Measurements from ENCODE around the gene CLIC3. TPM values are rescaled to one million over a fixed set of nuclear protein-coding genes. Genes with fewer than 3 reads are reported as not detected.

Gene CLIC3
- total RNA-seq, 2 donors from 2014 or later = 0.43 to 0.65 TPM

GRCh38 chr9:136983167-136983566 lies 13.2 kb downstream of the CLIC3 start:
- DNase-seq = no peak
- no peaks in the 10 kb centered on the region for H3K9me3 Mint-ChIP-seq
- H3K4me1 Mint-ChIP-seq (ENCODE audit: low read depth) = no peaks in the 10 kb centered on the region
- ATAC-seq (replicated peaks in 1 of 2) = no peak
- no peaks in the 10 kb centered on the region for H3K36me3 Mint-ChIP-seq (ENCODE audit: insufficient read depth in 2 of 2)
- no peak overlapping the region for H3K4me3 Mint-ChIP-seq
- H3K27ac Mint-ChIP-seq = no peak overlapping the region
- H3K27me3 Mint-ChIP-seq (ENCODE audit: low read depth) = peaks cover 14% of the 10 kb centered on the region

DNA sequence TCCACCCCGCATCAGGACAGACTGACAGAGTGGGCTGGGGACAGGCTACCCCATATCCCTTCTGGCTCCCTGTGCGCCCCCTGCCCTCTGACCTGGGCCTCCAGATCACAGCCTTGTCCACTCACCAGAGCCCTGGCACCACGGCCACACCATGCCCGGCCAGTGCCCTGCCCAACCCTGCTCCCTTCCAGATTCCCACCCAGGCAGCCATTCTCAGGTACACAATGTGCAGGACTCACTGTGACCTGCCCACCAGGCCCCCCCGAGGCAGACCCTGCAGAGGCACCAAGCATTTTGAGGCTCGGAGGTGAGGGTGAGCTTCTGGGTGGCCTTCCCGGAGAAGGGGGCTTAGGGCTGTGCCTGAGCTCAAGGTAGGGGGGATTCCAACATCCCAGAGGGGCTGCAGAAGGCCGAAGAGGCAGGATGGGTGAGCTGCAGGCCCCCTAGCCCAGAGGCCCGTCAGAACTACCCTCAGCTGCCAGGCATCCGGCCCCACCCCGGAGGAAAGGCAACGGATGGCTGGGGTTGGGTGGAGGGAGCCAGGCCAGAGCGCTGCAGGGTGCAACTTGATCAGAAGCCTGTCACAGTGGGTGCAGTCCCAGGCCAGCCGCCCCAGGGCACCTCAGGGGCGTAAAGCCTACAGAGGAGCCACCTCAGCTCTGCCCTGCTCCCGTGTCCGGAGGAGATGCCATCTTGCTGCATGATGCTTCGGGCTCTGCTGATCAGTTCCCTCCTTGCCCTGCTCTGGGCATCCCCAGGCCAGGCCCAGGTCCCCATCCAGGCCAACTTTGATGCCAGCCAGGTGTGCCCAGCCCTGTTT lies 13.9 kb downstream of the CLIC3 start, which contains the start of gene LCNL1:
Gene LCNL1 (plus strand): TSS at position 762 of the 820 bp plus-strand sequence. CDS start 594 bp downstream, outside the sequence.
- H3K27me3 Mint-ChIP-seq (ENCODE audit: low read depth) = peaks cover 14% of the 10 kb centered on the region
- H3K4me1 Mint-ChIP-seq (ENCODE audit: low read depth) = no peaks in the 10 kb centered on the region
- H3K27ac Mint-ChIP-seq = no peak within 1 kb of the TSS
- no peak for DNase-seq
- ATAC-seq (replicated peaks in 1 of 2) = no peak
- H3K4me3 Mint-ChIP-seq = no peak within 1 kb of the TSS
- no peaks in the 10 kb centered on the region for H3K36me3 Mint-ChIP-seq (ENCODE audit: insufficient read depth in 2 of 2)
- H3K9me3 Mint-ChIP-seq = no peaks in the 10 kb centered on the region

- Mint-ChIP-seq H3K4me1 (ENCODE audit: low read depth) (no peaks in the 10 kb centered on the region), H3K27me3 (ENCODE audit: low read depth) (peaks cover 14% of the 10 kb centered on the region), H3K36me3 (ENCODE audit: insufficient read depth in 2 of 2) (no peaks in the 10 kb centered on the region), H3K9me3 (no peaks in the 10 kb centered on the region), H3K4me3 (no peak overlapping the region), H3K27ac (no peak overlapping the region)
- ATAC-seq (replicated peaks in 1 of 2) (no peak), DNase-seq (no peak)
Observed at GRCh38 chr9:136981588-136982231, 14.7 kb downstream of the CLIC3 start.

DNA sequence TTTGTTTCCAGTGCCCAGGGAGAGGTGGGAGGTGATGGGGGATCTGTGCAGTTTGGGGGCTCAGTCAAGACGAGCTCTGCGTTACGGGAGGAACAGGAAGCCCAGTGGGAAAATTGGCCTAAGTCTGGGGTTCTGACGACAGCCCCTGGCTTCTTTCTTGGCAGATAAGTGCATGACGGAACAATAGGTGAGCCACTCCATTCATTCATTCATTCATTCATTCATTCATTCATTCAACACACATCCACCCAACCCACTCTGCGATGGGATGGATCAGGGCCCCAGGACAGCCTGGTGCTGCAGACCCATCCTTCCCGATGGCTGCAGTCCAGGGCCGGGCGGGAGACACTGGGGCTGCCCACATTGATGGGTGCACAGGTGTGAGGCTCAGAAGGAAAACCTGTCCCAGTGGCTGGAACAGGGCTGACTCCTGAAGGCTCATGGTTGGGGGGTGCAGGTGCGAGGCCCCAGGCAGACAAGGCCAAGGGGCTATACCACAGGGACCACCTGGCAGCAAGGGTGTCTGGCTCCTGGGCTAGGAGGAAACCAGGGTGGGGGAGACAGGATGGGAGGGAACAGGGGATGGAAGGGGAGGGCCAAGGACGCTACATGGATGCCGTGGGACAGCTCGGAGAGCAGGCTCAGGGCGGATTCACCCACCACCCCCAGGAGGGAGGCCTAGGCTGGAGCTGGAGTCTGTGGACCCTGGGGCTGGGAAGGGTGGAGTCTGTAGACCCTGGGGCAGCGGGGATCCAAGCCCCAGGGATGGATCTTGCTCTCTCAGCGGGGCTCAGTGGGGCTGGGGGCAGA lies 15.5 kb downstream of the CLIC3 start:
- Mint-ChIP-seq H3K27ac (no peak overlapping the region), H3K4me3 (no peak overlapping the region), H3K4me1 (ENCODE audit: low read depth) (peaks cover 5% of the 10 kb centered on the region), H3K36me3 (ENCODE audit: insufficient read depth in 2 of 2) (no peaks in the 10 kb centered on the region), H3K27me3 (ENCODE audit: low read depth) (peaks cover 9% of the 10 kb centered on the region), H3K9me3 (no peaks in the 10 kb centered on the region)
- ATAC-seq (replicated peaks in 1 of 2) = no peak
- DNase-seq = no peak

DNA sequence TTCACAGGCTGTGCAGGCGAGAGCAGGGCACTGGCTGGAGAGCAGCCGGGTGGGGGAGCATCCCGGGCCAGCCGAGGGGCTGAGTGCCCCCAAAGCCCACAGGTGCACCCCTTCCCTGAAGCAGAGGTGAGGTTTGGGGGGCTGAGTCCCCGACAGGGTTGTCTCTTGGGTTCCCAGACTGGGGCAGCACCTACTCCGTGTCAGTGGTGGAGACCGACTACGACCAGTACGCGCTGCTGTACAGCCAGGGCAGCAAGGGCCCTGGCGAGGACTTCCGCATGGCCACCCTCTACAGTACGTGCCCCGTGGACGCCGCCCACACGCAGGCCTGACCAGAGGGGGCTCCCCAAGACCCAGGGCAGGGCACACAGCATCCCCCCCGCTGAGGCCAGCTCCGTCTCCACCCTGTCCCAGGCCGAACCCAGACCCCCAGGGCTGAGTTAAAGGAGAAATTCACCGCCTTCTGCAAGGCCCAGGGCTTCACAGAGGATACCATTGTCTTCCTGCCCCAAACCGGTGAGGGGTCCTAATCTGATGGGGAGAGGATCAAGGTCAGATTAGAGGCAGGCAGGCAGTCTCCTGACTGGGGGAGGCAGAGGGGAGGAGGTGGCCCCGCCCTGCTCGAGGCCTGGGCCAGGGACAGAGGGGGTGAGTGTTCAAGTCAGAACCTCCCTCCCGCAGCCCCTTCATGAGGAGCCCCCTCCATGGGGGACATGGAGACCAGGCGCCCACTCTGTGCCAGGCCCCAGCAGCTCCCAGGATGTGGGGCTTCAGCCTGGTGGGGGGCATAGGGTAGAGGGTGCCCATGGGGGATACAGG lies 16.4 kb downstream of the CLIC3 start:
- H3K4me3 Mint-ChIP-seq = no peak overlapping the region

DNA sequence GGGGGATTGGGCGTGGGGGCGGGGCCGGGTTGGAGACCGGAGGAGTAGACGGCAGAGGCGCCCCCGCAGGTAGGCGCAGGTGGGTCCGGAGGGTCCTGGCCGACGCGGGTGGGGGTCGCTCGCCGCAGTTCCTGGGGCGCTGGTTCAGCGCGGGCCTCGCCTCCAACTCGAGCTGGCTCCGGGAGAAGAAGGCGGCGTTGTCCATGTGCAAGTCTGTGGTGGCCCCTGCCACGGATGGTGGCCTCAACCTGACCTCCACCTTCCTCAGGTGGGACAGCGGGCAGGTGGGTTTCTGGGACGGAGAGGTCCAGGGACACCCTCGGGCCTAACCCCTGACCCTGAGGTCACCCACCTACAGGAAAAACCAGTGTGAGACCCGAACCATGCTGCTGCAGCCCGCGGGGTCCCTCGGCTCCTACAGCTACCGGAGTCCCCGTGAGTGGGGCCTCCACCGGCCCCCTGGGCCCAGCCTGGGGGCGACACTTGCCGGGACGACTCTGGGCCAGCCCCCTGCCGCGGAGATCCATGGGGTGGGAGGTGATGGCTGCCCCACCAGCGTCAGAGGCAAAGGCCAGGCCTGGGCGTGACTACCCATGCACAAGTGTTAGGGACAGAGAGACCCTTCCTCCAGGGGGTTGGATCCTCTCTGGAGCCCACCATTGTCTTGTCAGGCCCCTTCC lies 17.4 kb downstream of the CLIC3 start:
- H3K27ac Mint-ChIP-seq = no peak overlapping the region
- no peaks in the 10 kb centered on the region for H3K36me3 Mint-ChIP-seq (ENCODE audit: insufficient read depth in 2 of 2)
- ATAC-seq (replicated peaks in 1 of 2) (peak in 1 of 2 donors; percentile 8), DNase-seq (no peak)
- no peaks in the 10 kb centered on the region for H3K9me3 Mint-ChIP-seq
- H3K4me1 Mint-ChIP-seq (ENCODE audit: low read depth) = peaks cover 11% of the 10 kb centered on the region
- H3K27me3 Mint-ChIP-seq (ENCODE audit: low read depth) = peaks cover 5% of the 10 kb centered on the region
- H3K4me3 Mint-ChIP-seq = no peak overlapping the region

More for the DNA sequence above, 16.4 kb downstream of the CLIC3 start:
- H3K27ac Mint-ChIP-seq = no peak overlapping the region
- H3K4me1 Mint-ChIP-seq (ENCODE audit: low read depth) = peaks cover 11% of the 10 kb centered on the region
- no peaks in the 10 kb centered on the region for H3K36me3 Mint-ChIP-seq (ENCODE audit: insufficient read depth in 2 of 2)
- DNase-seq = no peak
- no peaks in the 10 kb centered on the region for H3K9me3 Mint-ChIP-seq
- peaks cover 9% of the 10 kb centered on the region for H3K27me3 Mint-ChIP-seq (ENCODE audit: low read depth)
- no peak for ATAC-seq (replicated peaks in 1 of 2)

GRCh38 chr9:136978073-136978864 lies 18.1 kb downstream of the CLIC3 start:
- DNase-seq (peak; percentile 75 to 78), ATAC-seq (replicated peaks in 1 of 2) (peak; percentile 60 to 62)
- H3K27me3 Mint-ChIP-seq (ENCODE audit: low read depth) = no peaks in the 10 kb centered on the region
- H3K27ac Mint-ChIP-seq = no peak overlapping the region
- H3K4me3 Mint-ChIP-seq = peak overlapping the region in 1 of 2 donors; percentile 29
- no peaks in the 10 kb centered on the region for H3K9me3 Mint-ChIP-seq
- H3K4me1 Mint-ChIP-seq (ENCODE audit: low read depth) = peaks cover 11% of the 10 kb centered on the region
- H3K36me3 Mint-ChIP-seq (ENCODE audit: insufficient read depth in 2 of 2) = no peaks in the 10 kb centered on the region

DNA sequence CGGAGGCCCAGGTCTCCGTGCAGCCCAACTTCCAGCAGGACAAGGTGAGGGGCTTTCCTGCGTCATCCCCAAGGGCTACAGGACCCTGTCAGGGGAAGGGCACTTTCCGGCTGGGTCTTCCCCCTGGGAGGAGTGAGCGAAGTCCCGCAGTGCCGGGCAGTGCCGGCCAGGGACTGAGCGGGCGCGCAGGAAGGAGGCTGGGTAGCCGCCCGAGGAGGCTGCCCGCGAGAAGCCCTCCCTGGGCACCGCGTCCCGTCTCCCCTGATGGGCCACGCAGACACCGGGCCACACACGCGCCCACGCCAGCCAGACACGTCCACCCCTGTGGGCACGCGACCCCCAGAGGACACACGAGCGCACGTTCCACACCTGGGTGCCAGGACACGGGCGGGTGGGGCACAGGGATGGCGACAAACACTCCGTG lies 18.7 kb downstream of the CLIC3 start:
- Mint-ChIP-seq H3K4me3 (peak overlapping the region in 1 of 2 donors; percentile 44), H3K36me3 (ENCODE audit: insufficient read depth in 2 of 2) (no peaks in the 10 kb centered on the region)

DNA sequence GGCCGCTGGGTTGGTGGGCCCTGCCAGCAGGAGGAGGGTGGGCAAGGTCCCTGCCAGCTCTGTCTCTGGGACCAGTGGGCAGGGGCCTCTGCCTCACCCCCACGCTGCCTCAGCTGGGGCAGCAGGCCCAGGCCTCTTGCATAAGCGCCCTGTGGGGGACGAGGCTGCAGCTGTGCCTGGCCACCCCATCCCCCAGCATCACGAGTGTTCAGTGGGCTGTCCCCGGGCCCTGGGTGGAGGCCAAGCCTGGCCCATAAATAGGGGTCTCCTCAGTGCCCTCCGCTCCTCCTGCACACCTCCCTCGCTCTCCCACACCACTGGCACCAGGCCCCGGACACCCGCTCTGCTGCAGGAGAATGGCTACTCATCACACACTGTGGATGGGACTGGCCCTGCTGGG lies 19.1 kb downstream of the CLIC3 start, which contains the start of gene PTGDS:
Gene PTGDS (plus strand): TSS at position 282 of the 400 bp plus-strand sequence. CDS start 75 bp downstream, at position 357.
- Mint-ChIP-seq H3K4me1 (ENCODE audit: low read depth) (peaks cover 11% of the 10 kb centered on the region), H3K9me3 (no peaks in the 10 kb centered on the region), H3K36me3 (ENCODE audit: insufficient read depth in 2 of 2) (no peaks in the 10 kb centered on the region), H3K4me3 (peak within 1 kb of the TSS in 1 of 2 donors; percentile 44), H3K27me3 (ENCODE audit: low read depth) (no peaks in the 10 kb centered on the region), H3K27ac (no peak within 1 kb of the TSS)
- DNase-seq (no peak), ATAC-seq (replicated peaks in 1 of 2) (no peak)

More for the DNA sequence above, 18.7 kb downstream of the CLIC3 start:
- no peaks in the 10 kb centered on the region for H3K9me3 Mint-ChIP-seq
- DNase-seq = no peak
- H3K27ac Mint-ChIP-seq = no peak overlapping the region
- no peaks in the 10 kb centered on the region for H3K27me3 Mint-ChIP-seq (ENCODE audit: low read depth)
- ATAC-seq (replicated peaks in 1 of 2) = no peak
- peaks cover 11% of the 10 kb centered on the region for H3K4me1 Mint-ChIP-seq (ENCODE audit: low read depth)

DNA sequence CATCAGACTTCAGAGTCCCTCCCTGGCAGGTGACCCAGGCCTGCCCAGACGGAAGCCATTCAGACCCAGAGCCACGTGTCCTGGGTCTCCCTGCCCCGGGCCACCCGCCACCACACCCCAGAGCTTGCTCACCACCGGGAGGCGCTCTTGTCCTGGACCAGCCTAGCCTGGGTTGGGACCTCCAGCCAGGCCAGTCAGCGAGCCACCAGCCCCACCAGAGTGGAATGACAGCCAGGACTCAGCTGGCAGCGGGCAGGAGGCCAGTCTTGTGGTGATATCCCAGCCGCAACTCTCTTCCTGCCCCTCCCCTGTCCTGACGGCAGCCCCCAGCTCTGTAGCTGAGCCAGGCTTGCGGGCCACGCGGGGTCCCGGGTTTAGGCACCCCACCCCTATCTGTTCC lies 20.7 kb downstream of the CLIC3 start:
- H3K4me3 Mint-ChIP-seq = no peak overlapping the region

GRCh38 chr9:136974817-136975535 lies 21.4 kb downstream of the CLIC3 start:
- Mint-ChIP-seq H3K4me3 (no peak overlapping the region), H3K27ac (no peak overlapping the region), H3K27me3 (ENCODE audit: low read depth) (no peaks in the 10 kb centered on the region), H3K9me3 (no peaks in the 10 kb centered on the region), H3K4me1 (ENCODE audit: low read depth) (peaks cover 11% of the 10 kb centered on the region), H3K36me3 (ENCODE audit: insufficient read depth in 2 of 2) (no peaks in the 10 kb centered on the region)
- DNase-seq (no peak), ATAC-seq (replicated peaks in 1 of 2) (peak in 1 of 2 donors; percentile 10)

More for the DNA sequence above, 20.7 kb downstream of the CLIC3 start:
- Mint-ChIP-seq H3K4me1 (ENCODE audit: low read depth) (peaks cover 11% of the 10 kb centered on the region), H3K36me3 (ENCODE audit: insufficient read depth in 2 of 2) (no peaks in the 10 kb centered on the region), H3K27ac (no peak overlapping the region), H3K9me3 (no peaks in the 10 kb centered on the region), H3K27me3 (ENCODE audit: low read depth) (no peaks in the 10 kb centered on the region)
- DNase-seq (peak; percentile 56 to 63), ATAC-seq (replicated peaks in 1 of 2) (peak; percentile 24 to 37)

All from activated T-cell treated with anti-CD3 and anti-CD28 coated beads, Interleukin-2, amount 50 U/mL, for 72 hours (primary cell).